ENCODE data around the gene PIP5K1A. TPM values are rescaled to one million over a fixed set of nuclear protein-coding genes. Genes with fewer than 3 reads are reported as not detected.

The PIP5K1A gene
- total and polyA plus RNA-seq, 9 of the 15 experiments (the other 6 are each of a cell fraction or from before 2014, with no cell fraction given): 1.9 to 42.4 (median 18.8) TPM

GRCh38 chr1:151184211-151184610 lies 14.1 kb upstream of the PIP5K1A start (continued):
- no peak for TF ChIP-seq ZNF717 (CRISPR knock-in tag; IDR thresholded peaks at IDR 0.05)

DNA sequence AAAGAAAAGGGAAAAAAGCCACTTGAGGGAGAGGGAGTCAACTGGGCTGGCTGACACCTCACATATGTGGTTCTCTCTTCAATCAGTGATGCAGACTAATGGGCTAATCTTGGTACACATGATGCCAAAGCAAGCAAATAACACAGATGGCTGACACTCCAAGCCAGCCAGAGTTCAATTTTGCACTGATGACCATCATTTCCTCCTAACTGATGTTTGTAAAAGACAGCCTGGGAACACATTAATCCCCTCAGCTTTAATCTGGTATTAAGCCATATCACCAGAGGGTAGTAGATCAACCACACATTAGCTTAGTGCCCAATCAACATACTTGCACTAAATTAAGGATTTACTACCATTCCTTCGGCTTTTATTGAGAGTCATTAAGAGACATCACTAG lies 11.1 kb upstream of the PIP5K1A start:
- WGBS (ENCODE audit: insufficient coverage, low coverage, missing lambda C conversion rate): 85% methylated on average over 1 of the region's 1 CpG

More for the DNA sequence above, 11.1 kb upstream of the PIP5K1A start:
- Histone ChIP-seq H3K4me2 (ENCODE audit: insufficient read depth, low read length) (no peak overlapping the region), H4K20me1 (replicated peaks; ENCODE audit: control insufficient read depth, insufficient read depth, low read length) (no peaks in the 10 kb centered on the region), H3K79me2 (ENCODE audit: control insufficient read depth, insufficient read depth, low read length) (peaks cover 35% of the 10 kb centered on the region), H3K9me3 (replicated peaks; ENCODE audit: control insufficient read depth, insufficient read depth, low read depth, low read length) (no peaks in the 10 kb centered on the region), H3K4me3 (no peak overlapping the region), H3K36me3 (ENCODE audit: control insufficient read depth, insufficient read depth, low read length) (peaks cover 34% of the 10 kb centered on the region), H3K9ac (ENCODE audit: insufficient read depth in 1 of 2, low read depth in 2 of 2, low read length in 2 of 2) (no peak overlapping the region), H3K9me1 (ENCODE audit: control insufficient read depth, insufficient read depth, low read length) (no peaks in the 10 kb centered on the region), H3K27ac (ENCODE audit: extremely low read depth, low read depth, low read length) (no peak overlapping the region), H3K27me3 (ENCODE audit: control insufficient read depth in 2 of 2, insufficient read depth in 2 of 2, low read length in 2 of 2) (no peaks in the 10 kb centered on the region), H2AFZ (ENCODE audit: low read depth, low read length) (no peak overlapping the region), H3K4me1 (replicated peaks in 1 of 2; ENCODE audit: control insufficient read depth in 2 of 2, insufficient read depth in 2 of 2, low read length in 2 of 2) (peaks cover 8% of the 10 kb centered on the region in 2 experiments; a peak in 3 of 5 replicates)
- ChIA-PET POLR2A (interaction anchor here (1.0 kb wide), 1 partner anchor 63 kb away, joined by 3 read pairs; no protein-coding TSS in a partner anchor), CTCF (ENCODE audit: low intra/inter-chr PET ratio) (no interaction called here)
- DNase-seq (ENCODE audit: extremely low read depth in 1 of 4, low spot score in 3 of 4) (no peak), FAIRE-seq (no peak), ATAC-seq (no peak)
- intact Hi-C loops (cut with micrococcal nuclease): no loop called here
- BruUV-seq (replicated peaks): no TSS peak
- in situ Hi-C loops (cut with MboI): no loop called here
- TF ChIP-seq ZNF717 (CRISPR knock-in tag; IDR thresholded peaks at IDR 0.05) (no peak), E2F8 (IDR thresholded peaks at IDR 0.05; ENCODE audit: low read depth, partially characterized antibody) (no peak), MCM5 (IDR thresholded peaks at IDR 0.05; ENCODE audit: low read depth) (no peak), FOXA3 (CRISPR knock-in tag; conservative IDR thresholded peaks at IDR 0.05 in 1 of 2, IDR thresholded peaks at IDR 0.05 in 1 of 2) (0 out of 4 replicates have a peak, but pooled peaks of 1 of the 2 experiments have one; percentile 33)

All from K562 (cell line).